Liver (tissue), 9 donors: ENCODE data around the gene LRRC4B. TPM values are rescaled to one million over a fixed set of nuclear protein-coding genes. Genes with fewer than 3 reads are reported as not detected.

Experiments
- DNase-seq: peaks from one replicate; pipeline ENCODE4 v3.0.0-alpha.2; 2017; ENCODE audit warnings: low spot score
- H3K27ac ChIP-seq, 2 donors: one replicate each; pipeline ENCODE4 v1.7.0; 2013; ENCODE audit warnings: inconsistent platforms in 2 of 2, low read length in 2 of 2, control low read depth in 1 of 2, low read depth in 1 of 2, mild to moderate bottlenecking in 1 of 2
- H3K27me3 ChIP-seq, 4 donors: one replicate each; pipeline versions ENCODE4 v1.6.1 to v1.7.0; 2013; ENCODE audit warnings: low read length in 3 of 4, inconsistent platforms in 1 of 4, mild to moderate bottlenecking in 1 of 4, moderate library complexity in 1 of 4; ENCODE audit not compliant: control insufficient read depth in 4 of 4, insufficient read depth in 4 of 4
- H3K36me3 ChIP-seq, 4 donors: one replicate each; pipeline versions ENCODE4 v1.6.1 to v1.7.0; 2013; ENCODE audit warnings: low read length in 3 of 4, mild to moderate bottlenecking in 3 of 4, low read depth in 1 of 4, moderate library complexity in 1 of 4; ENCODE audit not compliant: control insufficient read depth in 4 of 4, insufficient read depth in 3 of 4
- H3K4me1 ChIP-seq, 4 donors: one replicate each; pipeline versions ENCODE4 v1.6.1 to v1.7.0; 2013; ENCODE audit warnings: low read length in 3 of 4, mild to moderate bottlenecking in 3 of 4, moderate library complexity in 1 of 4; ENCODE audit not compliant: control insufficient read depth in 4 of 4, insufficient read depth in 4 of 4
- H3K4me3 ChIP-seq, 3 donors: one replicate each; pipeline versions ENCODE4 v1.6.1 to v1.7.0; 2013; ENCODE audit warnings: low read length in 3 of 3, control low read depth in 1 of 3, low read depth in 1 of 3, mild to moderate bottlenecking in 1 of 3
- H3K9ac ChIP-seq, 2 donors: one replicate each; pipeline ENCODE4 v1.7.0; 2013; ENCODE audit warnings: low read length in 2 of 2, mild to moderate bottlenecking in 2 of 2, moderate library complexity in 2 of 2, control low read depth in 1 of 2, low read depth in 1 of 2
- H3K9me3 ChIP-seq, 4 donors: one replicate each; pipeline versions ENCODE4 v1.6.1 to v1.7.0; 2013; ENCODE audit warnings: low read length in 3 of 4; ENCODE audit not compliant: control insufficient read depth in 4 of 4
- FOXA2 ChIP-seq: IDR thresholded peaks from 2 replicates; pipeline ENCODE4 v1.6.1; 2016; ENCODE audit warnings: antibody characterized with exemption
- GABPA ChIP-seq, 2 donors: IDR thresholded peaks in 1 of 2; conservative IDR thresholded peaks in 1 of 2; 2 replicates each; pipeline ENCODE4 v1.6.1; 2016; ENCODE audit warnings: antibody characterized with exemption in 2 of 2, mild to moderate bottlenecking in 1 of 2, moderate library complexity in 1 of 2
- HNF4A ChIP-seq, 2 donors: conservative IDR thresholded peaks; 2 replicates each; pipeline ENCODE4 v1.6.1; 2016; ENCODE audit warnings: antibody characterized with exemption in 2 of 2, mild to moderate bottlenecking in 2 of 2
- HNF4G ChIP-seq: IDR thresholded peaks from 2 replicates; pipeline ENCODE4 v1.6.1; 2016; ENCODE audit warnings: antibody characterized with exemption
- JUND ChIP-seq, 2 donors: IDR thresholded peaks; 2 replicates each; pipeline ENCODE4 v1.6.1; 2016; ENCODE audit warnings: antibody characterized with exemption in 2 of 2
- MAX ChIP-seq: IDR thresholded peaks from 2 replicates; pipeline ENCODE4 v1.6.1; 2016; ENCODE audit warnings: antibody characterized with exemption
- NR2F2 ChIP-seq: IDR thresholded peaks from 2 replicates; pipeline ENCODE4 v1.6.1; 2016; ENCODE audit warnings: antibody characterized with exemption
- RAD21 ChIP-seq, 2 donors: IDR thresholded peaks; 2 replicates each; pipeline ENCODE4 v1.6.1; 2016; ENCODE audit warnings: antibody characterized with exemption in 2 of 2, mild to moderate bottlenecking in 2 of 2
- SP1 ChIP-seq: IDR thresholded peaks from 2 replicates; pipeline ENCODE4 v1.6.1; 2018; ENCODE audit warnings: antibody characterized with exemption, mild to moderate bottlenecking
- TAF1 ChIP-seq: conservative IDR thresholded peaks from 2 replicates; pipeline ENCODE4 v1.6.1; 2016; ENCODE audit warnings: antibody characterized with exemption, mild to moderate bottlenecking
- YY1 ChIP-seq: IDR thresholded peaks from 2 replicates; pipeline ENCODE4 v1.6.1; 2016; ENCODE audit warnings: antibody characterized with exemption, mild to moderate bottlenecking
- WGBS: extraction: QIAGEN DNeasy Blood & Tissue Kit; methylation state at CpG from one replicate; pipeline ENCODE4 v1.1.7; 2013; 5-methylcytosine and 5-hydroxymethylcytosine counted together
- polyA plus RNA-seq, 2 donors: library from polyadenylated mRNA; stranded (reverse) in 1 of 2; unstranded in 1 of 2; fragments of 200-250 nt in 1 of 2; fragments of >200 nt in 1 of 2; fragmentation: Nextera tagmentation in 1 of 2; extraction: Ambion mirVana in 1 of 2; gene quantifications; one replicate each; pipeline versions ENCODE4 v1.2.1 to v1.2.3, GENCODE V29; 2013 to 2015
- total RNA-seq, 2 donors: library from RNA; depleted of rRNA; stranded (reverse); fragments of >200 nt; gene quantifications; one replicate each; pipeline ENCODE4 v1.2.3, GENCODE V29; 2014
- donor health status: healthy.
- donor health status: healthy.
- donor health status: healthy.
- donor health status: healthy.
- donor health status: healthy.

Gene LRRC4B
- total and polyA plus RNA-seq, 4 donors = 0.11 to 1.1 (median 0.79) TPM

- Histone ChIP-seq H3K36me3 (no peaks in the 10 kb centered on the region), H3K4me3 (no peak overlapping the region), H3K4me1 (no peaks in the 10 kb centered on the region), H3K9me3 (peaks cover 0 to 4% (median under 1%) of the 10 kb centered on the region in 4 donors), H3K9ac (no peak overlapping the region), H3K27ac (no peak overlapping the region), H3K27me3 (peaks cover 0 to 5% (median 2%) of the 10 kb centered on the region in 4 donors)
- 68% methylated on average over 6 of the region's 6 CpGs for WGBS
- no peak for DNase-seq
- TF ChIP-seq SP1 = no peak
Measured at GRCh38 chr19:50602496-50602895, 34.3 kb upstream of the LRRC4B start.

- no peak overlapping the region for H3K4me3 ChIP-seq
- H3K27me3 ChIP-seq = peaks cover 0 to 5% (median 2%) of the 10 kb centered on the region in 4 donors
- 77% methylated on average over 5 of the region's 5 CpGs for WGBS
- H3K9ac ChIP-seq = no peak overlapping the region
- H3K4me1 ChIP-seq = no peaks in the 10 kb centered on the region
- no peak for DNase-seq
- H3K9me3 ChIP-seq = peaks cover 0 to 4% (median 0%) of the 10 kb centered on the region in 4 donors
- TF ChIP-seq NR2F2 = no peak
- no peak overlapping the region for H3K27ac ChIP-seq
- H3K36me3 ChIP-seq = no peaks in the 10 kb centered on the region
Measured at GRCh38 chr19:50602089-50602422, 33.8 kb upstream of the LRRC4B start.

GRCh38 chr19:50601407-50602088 is 33.3 kb upstream of the LRRC4B start:
- 51% methylated on average over 11 of the region's 11 CpGs for WGBS
- peaks cover 0 to 5% (median 2%) of the 10 kb centered on the region in 4 donors for H3K27me3 ChIP-seq
- DNase-seq = no peak

GRCh38 chr19:50599427-50599826 is 31.2 kb upstream of the LRRC4B start:
- Histone ChIP-seq H3K4me3 (no peak overlapping the region), H3K27ac (no peak overlapping the region), H3K27me3 (peaks cover 0 to 5% (median 2%) of the 10 kb centered on the region in 4 donors), H3K9me3 (no peaks in the 10 kb centered on the region), H3K9ac (no peak overlapping the region), H3K36me3 (no peaks in the 10 kb centered on the region), H3K4me1 (no peaks in the 10 kb centered on the region)
- no peak for DNase-seq
- TF ChIP-seq RAD21 (IDR thresholded peaks at IDR 0.05) (no peak), TAF1 (no peak), MAX (no peak), HNF4G (no peak)
- 81% methylated on average over 9 of the region's 9 CpGs for WGBS

More at GRCh38 chr19:50601407-50602088, 33.3 kb upstream of the LRRC4B start:
- no peaks in the 10 kb centered on the region for H3K36me3 ChIP-seq
- peaks cover 0 to 3% (median 0%) of the 10 kb centered on the region in 4 donors for H3K9me3 ChIP-seq
- H3K27ac ChIP-seq = no peak overlapping the region
- H3K4me1 ChIP-seq = no peaks in the 10 kb centered on the region
- TF ChIP-seq YY1 = no peak
- no peak for TF ChIP-seq TAF1
- TF ChIP-seq JUND (IDR thresholded peaks at IDR 0.05) = no peak
- TF ChIP-seq GABPA (IDR thresholded peaks at IDR 0.05 in 1 of 2, conservative IDR thresholded peaks at IDR 0.05 in 1 of 2) = no peak
- TF ChIP-seq FOXA2 = no peak
- TF ChIP-seq HNF4A (conservative IDR thresholded peaks at IDR 0.05) = no peak
- H3K4me3 ChIP-seq = no peak overlapping the region
- H3K9ac ChIP-seq = no peak overlapping the region
